ENCODE measurements around the gene KRTAP4-4.

Gene KRTAP4-4

DNA sequence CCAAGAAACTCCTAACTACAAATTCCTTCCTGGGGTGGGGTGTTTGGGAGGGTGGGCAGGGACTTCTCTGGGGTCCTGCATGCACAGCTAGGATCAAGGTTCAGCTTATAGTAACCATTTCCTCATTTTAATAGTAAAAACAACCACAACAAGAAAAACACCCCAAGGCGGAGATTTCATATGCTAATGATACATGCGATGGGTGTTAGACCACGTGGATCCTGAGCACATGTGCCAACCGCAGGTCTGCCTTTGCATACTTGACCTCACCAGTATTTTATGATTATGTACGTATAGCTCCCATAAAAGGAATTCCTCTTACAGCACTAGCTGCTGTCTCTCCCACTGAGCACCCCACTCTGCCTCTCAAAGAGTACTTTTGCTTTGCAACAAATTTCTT, 44.3 kb downstream of the KRTAP4-4 start:
- TF ChIP-seq, protein P1, sequence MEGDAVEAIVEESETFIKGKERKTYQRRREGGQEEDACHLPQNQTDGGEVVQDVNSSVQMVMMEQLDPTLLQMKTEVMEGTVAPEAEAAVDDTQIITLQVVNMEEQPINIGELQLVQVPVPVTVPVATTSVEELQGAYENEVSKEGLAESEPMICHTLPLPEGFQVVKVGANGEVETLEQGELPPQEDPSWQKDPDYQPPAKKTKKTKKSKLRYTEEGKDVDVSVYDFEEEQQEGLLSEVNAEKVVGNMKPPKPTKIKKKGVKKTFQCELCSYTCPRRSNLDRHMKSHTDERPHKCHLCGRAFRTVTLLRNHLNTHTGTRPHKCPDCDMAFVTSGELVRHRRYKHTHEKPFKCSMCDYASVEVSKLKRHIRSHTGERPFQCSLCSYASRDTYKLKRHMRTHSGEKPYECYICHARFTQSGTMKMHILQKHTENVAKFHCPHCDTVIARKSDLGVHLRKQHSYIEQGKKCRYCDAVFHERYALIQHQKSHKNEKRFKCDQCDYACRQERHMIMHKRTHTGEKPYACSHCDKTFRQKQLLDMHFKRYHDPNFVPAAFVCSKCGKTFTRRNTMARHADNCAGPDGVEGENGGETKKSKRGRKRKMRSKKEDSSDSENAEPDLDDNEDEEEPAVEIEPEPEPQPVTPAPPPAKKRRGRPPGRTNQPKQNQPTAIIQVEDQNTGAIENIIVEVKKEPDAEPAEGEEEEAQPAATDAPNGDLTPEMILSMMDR (IDR thresholded peaks at IDR 0.05; ENCODE audit: low read length): no peak
- TF ChIP-seq EZH2 (IDR thresholded peaks at IDR 0.05; ENCODE audit: borderline replicate concordance, low read length): no peak
- no peaks in the 10 kb centered on the region for H3F3A ChIP-seq (ENCODE audit: insufficient read depth, low read length)
- no peak overlapping the region for H3K9ac ChIP-seq (ENCODE audit: low read length)
- no peaks in the 10 kb centered on the region for H3K9me3 ChIP-seq (ENCODE audit: low read length)
- H3K4me2 ChIP-seq (ENCODE audit: low read length): no peak overlapping the region
- no peak overlapping the region for H3K4me3 ChIP-seq (ENCODE audit: low read depth, low read length, poor library complexity, severe bottlenecking)
- peaks cover 6% of the 10 kb centered on the region for H3K4me1 ChIP-seq (ENCODE audit: insufficient read depth, low read length, severe bottlenecking)
- no peaks in the 10 kb centered on the region for H3K27me3 ChIP-seq (ENCODE audit: insufficient read depth, low read length)
- H4K20me1 ChIP-seq (ENCODE audit: insufficient read depth, low read length): no peaks in the 10 kb centered on the region
- no peak overlapping the region for H2AFZ ChIP-seq (ENCODE audit: low read length)
- H3K27ac ChIP-seq (ENCODE audit: low read depth, low read length, poor library complexity, severe bottlenecking): no peak overlapping the region
- no peaks in the 10 kb centered on the region for H3K9me2 ChIP-seq (ENCODE audit: low read depth, low read length)
- no peaks in the 10 kb centered on the region for H3K36me3 ChIP-seq (ENCODE audit: insufficient read depth, low read length)
- no peaks in the 10 kb centered on the region for H3K79me2 ChIP-seq (ENCODE audit: insufficient read depth, low read length)

DNA sequence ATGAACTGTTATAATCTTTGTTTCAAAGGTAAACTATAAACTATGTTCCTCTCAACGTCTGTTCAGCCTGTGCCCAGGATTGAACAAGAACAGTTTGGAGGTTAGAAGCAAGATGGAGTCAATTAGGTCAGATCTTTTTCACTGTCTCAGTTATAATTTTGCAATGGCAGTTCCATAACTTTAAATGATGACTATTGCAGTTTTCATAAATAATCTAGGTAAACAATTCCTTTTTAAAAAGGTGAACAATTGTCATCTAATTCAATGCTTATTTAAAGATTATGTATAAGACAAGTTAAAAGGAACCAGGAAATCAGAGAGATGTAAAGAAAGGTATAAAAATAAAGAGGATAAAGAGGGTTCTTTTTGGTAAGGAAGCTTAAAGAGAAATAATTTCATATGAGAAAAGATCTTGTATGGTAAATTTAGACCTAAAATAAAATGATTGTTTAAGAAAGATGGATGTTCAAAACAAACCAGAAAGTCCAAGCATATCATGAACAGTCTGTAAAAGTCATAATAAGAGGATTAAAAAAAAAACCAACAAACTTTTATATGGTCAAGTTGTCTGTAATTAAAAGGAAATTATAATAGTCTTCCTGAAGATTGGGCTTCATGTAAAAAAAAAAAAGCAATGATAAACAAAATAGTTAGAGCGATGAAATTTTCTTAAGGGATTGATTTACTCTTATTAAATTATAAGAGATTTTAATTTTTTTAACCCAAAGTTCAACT, 49.2 kb downstream of the KRTAP4-4 start:
- Histone ChIP-seq H3K9me3 (ENCODE audit: low read length) (no peaks in the 10 kb centered on the region), H3K79me2 (ENCODE audit: insufficient read depth, low read length) (no peaks in the 10 kb centered on the region), H3F3A (ENCODE audit: insufficient read depth, low read length) (no peaks in the 10 kb centered on the region), H4K20me1 (ENCODE audit: insufficient read depth, low read length) (no peaks in the 10 kb centered on the region), H3K4me1 (ENCODE audit: insufficient read depth, low read length, severe bottlenecking) (no peaks in the 10 kb centered on the region), H3K9me2 (ENCODE audit: low read depth, low read length) (no peaks in the 10 kb centered on the region), H3K27ac (ENCODE audit: low read depth, low read length, poor library complexity, severe bottlenecking) (no peak overlapping the region), H2AFZ (ENCODE audit: low read length) (no peak overlapping the region), H3K36me3 (ENCODE audit: insufficient read depth, low read length) (no peaks in the 10 kb centered on the region), H3K4me3 (ENCODE audit: low read depth, low read length, poor library complexity, severe bottlenecking) (no peak overlapping the region), H3K9ac (ENCODE audit: low read length) (no peak overlapping the region), H3K4me2 (ENCODE audit: low read length) (no peak overlapping the region), H3K27me3 (ENCODE audit: insufficient read depth, low read length) (no peaks in the 10 kb centered on the region)
- TF ChIP-seq, protein P1 (IDR thresholded peaks at IDR 0.05; ENCODE audit: low read length): no peak
- no peak for TF ChIP-seq EZH2 (IDR thresholded peaks at IDR 0.05; ENCODE audit: borderline replicate concordance, low read length)

Measured in OCI-LY1 (cell line).